C4-2B (cell line): ENCODE data around the gene PRXL2A.

ENCODE experiments used
- H3K27ac ChIP-seq: fragments of 450-650 bp; 2 replicates; pipeline ENCODE4 v1.5.1; 2017
- ZFX ChIP-seq: fragments of 450-650 bp; IDR thresholded peaks from 2 replicates; pipeline ENCODE4 v1.6.1; 2017
- TF ChIP-seq, protein P1 (sequence below): fragments of 450-650 bp; conservative IDR thresholded peaks from 2 replicates; pipeline ENCODE4 v1.5.1; 2017; ENCODE audit warnings: mild to moderate bottlenecking

Gene PRXL2A

DNA sequence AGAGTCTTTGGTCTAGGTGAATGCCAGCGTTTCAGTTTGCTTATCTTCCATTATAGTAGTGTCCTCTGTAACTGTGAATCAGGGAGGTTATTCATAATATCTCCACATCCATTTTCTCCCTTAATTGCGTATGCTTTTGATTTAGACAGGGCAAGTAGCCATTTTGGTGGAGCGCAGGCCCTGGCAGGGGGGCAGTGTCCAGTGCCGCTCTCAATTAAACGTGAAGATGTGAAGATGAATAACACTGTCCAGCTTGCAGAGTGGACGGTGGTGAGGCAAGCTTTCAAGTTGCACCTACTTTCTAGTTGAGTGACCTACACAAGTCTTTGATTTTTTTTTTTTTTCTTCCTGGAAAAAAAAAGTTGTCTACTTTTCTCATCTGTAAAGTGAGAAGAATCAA, 50.3 kb downstream of the PRXL2A start:
- H3K27ac ChIP-seq: peak overlapping the region; percentile 85
- TF ChIP-seq, protein P1, sequence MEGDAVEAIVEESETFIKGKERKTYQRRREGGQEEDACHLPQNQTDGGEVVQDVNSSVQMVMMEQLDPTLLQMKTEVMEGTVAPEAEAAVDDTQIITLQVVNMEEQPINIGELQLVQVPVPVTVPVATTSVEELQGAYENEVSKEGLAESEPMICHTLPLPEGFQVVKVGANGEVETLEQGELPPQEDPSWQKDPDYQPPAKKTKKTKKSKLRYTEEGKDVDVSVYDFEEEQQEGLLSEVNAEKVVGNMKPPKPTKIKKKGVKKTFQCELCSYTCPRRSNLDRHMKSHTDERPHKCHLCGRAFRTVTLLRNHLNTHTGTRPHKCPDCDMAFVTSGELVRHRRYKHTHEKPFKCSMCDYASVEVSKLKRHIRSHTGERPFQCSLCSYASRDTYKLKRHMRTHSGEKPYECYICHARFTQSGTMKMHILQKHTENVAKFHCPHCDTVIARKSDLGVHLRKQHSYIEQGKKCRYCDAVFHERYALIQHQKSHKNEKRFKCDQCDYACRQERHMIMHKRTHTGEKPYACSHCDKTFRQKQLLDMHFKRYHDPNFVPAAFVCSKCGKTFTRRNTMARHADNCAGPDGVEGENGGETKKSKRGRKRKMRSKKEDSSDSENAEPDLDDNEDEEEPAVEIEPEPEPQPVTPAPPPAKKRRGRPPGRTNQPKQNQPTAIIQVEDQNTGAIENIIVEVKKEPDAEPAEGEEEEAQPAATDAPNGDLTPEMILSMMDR: no peak
- TF ChIP-seq ZFX: no peak

DNA sequence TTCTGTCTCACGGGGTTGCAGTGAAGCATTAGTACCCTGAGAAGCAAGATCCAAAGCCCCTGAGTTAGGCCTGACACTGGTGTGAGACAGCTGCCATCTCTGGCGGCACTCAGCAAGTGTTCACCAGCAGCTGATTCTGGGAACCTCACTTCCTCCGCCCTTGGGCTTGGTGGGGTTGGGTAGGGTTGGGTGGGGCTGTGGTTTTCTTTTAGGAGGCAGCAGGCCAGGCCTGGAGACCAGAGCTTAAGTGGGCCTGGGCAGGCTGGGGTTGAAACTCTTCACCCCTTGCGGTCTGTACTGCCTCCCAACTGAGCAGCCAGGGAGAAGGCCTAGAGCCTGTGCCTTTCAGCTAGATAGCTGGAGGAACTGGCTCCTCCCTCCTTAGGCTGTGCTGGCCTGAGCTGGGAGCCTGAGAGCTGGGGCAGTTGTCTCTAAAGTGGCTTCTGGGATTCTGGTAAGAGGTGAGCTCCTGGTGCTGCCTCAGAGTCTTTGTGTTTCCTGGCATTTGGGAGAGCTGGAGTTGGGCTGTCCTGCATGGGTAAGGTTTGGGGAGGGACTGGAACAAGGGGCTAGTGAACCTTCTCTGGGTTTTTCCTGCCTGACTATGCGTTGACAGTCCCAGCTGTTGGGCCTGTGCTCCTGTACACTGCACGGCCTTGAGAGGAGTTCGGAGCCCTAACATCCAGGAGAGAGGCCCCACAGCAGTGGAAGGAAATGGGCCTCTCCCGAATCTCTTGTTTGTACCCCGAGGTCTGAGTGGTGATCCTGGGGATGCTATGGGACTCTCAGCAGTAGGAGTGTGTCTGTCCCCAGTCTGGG, 50.9 kb downstream of the PRXL2A start:
- no peak for TF ChIP-seq ZFX
- TF ChIP-seq, protein P1: no peak
- H3K27ac ChIP-seq: peak overlapping the region; percentile 85

DNA sequence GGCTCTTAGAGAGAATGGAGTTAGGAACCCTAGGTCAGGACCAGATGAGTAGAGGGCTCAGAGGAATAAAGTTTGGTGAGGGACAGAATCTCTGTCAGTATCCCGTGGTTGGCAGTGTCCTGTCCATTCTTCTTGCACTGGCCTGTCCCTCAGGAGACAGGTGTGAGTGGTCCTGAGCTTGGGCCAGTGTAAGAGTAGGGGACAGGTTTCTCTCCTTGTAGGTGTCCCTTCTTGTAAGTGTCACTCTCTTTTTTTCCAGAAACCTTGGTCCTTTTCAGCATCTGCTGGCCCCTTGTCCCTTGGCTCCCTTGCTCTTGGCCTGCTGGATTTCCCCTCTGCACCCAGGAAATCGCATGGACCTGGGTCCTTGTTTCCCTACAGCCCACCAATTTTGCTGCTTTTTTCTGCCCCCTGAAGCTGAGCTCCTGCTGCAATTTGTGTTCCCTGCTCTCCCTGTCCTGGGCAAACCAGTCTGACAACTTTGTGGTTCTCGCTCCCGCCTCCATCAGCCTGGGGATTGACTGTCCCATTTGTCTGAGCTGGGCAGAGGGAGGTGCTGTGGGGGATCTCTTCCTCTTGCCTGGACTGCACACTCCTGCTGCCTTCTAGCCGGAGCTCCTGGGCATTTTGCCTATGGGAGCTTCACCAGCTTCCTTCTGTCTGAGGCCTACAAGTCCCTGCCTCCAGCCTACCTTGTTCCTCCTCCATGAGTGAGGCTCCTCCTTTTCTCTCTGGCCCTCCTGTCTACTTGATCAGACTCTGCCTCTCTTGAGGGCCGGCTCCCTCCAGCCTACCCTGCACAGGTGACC, 52.3 kb downstream of the PRXL2A start:
- peak overlapping the region; percentile 85 for H3K27ac ChIP-seq
- TF ChIP-seq, protein P1: no peak

DNA sequence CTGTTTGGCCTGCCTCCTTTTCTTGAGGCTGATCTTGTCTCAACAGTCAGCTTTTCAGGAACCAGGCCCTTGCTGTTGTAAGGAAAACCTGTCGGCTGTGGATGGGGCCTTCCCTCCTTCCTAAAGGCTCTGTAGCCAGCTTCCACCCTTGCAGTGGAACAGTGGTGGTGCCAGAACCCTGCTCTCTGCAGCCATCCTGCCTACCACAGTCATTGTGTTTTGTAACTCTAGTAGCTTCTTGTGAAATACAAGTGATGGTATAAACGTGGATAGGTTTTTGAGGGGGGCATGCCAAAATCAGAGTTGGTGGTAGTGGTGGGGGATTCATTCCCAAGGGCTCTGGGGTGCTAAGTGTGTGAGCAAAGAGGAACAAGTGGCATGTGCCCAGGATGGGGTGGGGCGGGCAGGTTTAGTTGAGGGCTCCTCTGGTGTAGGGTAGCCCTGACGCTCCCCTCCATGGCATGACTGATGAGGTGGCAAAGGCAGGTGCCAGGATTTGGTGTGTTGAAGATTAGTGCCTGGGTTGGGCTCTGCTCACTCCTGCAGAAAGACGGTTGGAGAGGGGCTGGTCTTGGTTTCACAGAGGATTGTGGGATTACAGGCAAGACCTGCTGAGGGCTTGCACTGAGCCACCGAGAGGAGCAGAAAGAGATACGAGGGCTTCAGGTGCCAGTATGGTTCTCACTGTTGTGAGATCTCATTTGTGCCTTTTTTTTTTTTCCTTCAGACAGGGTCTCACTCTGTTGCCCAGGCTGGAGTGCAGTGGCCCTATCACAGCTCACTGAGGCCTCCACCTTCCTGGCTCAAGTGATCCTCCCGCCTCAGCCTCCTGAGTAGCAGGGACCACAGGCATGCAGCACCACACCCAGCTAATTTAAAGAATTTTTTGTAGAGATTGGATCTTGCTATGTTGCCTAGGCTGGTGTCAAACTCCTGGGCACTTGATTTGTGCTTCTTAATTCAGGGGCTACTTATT, 53.1 kb downstream of the PRXL2A start:
- peak overlapping the region; percentile 85 for H3K27ac ChIP-seq
- peak; percentile 35; the same call in 1 of the 2 replicates for TF ChIP-seq ZFX
- TF ChIP-seq, protein P1: no peak

DNA sequence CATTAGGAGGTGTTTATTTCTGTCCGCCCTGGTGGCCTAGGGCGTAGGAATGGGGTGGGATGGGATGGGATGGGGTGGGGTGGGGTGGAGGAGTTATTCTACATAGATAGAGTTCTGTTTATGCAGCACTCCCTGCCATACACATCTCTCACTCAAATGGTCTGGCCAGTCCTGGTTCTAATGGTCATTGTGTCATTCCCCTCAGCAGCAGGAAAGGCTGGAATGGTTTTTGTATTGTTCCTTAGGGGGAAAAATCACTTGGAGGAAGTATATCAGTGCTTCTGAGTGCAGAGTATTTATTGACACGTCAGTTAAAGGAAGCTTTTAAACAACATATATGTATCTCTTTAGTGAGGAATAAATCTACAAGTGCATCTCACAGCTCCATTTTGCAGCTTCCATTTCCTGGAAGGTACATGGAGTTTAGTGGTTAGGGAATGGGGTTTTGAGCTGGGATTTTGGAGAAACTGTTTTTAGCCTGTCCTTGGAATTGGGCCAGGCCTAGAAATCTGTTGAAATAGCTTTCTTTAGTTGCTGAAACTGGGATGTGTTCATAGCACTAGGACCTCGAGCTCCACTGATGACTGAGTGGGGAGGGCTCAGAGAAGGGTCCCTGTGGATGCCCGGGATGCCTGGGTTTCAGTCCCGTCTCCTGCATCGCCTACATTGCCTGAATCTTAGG, 54.1 kb downstream of the PRXL2A start:
- TF ChIP-seq, protein P1: no peak
- no peak for TF ChIP-seq ZFX
- H3K27ac ChIP-seq: peak overlapping the region; percentile 85

DNA sequence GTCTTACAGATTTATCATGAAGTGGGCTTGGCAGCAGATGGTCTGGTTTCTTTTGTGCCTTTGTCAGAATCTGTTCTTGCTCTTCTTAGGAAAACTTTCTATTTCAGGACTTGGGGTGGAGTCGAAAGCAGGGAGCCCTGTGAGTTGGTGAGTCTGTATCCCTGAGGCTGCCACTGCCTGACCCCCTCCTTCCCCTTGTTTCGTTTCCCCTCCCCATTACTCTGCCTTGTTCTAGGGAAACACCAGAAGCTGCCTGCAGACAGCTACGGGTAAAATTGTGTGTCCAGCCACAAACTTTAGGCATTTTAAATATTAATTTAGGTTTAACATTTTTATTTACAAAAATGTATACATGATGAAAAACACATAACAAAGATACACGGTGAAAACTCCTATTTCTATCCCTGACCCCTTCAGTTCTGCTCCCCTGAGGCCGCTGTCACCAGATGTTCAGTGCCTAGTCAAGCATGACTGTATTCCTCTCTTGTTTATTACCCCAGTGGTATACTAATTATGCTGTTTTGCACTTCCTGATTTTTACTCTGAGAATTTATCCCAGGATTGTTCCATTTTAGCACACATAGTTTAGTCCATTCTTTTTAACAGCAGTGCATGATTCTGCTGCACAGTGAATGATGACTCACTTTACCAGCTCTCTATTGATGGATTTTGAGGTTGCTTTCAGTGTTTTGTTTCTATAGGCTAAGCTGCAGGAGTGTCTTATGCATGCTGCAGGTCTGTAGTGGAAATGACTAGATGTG, 54.8 kb downstream of the PRXL2A start:
- TF ChIP-seq, protein P1: no peak
- no peak for TF ChIP-seq ZFX
- peak overlapping the region; percentile 85 for H3K27ac ChIP-seq
